ENCODE measurements around the gene ARHGAP1. TPM values are rescaled to one million over a fixed set of nuclear protein-coding genes. Genes with fewer than 3 reads are reported as not detected.
A peak's percentile ranks its signal among the peaks of the same experiment; 100 is the strongest.
"Not testable (repeated sequence)": the region's sequence is repeated elsewhere in the genome, so short reads cannot be mapped to it uniquely, and the experiment has no call there.

The ARHGAP1 gene
- polyA plus RNA-seq, 10 donors = 34.3 to 43.3 (median 37.0) TPM

DNA sequence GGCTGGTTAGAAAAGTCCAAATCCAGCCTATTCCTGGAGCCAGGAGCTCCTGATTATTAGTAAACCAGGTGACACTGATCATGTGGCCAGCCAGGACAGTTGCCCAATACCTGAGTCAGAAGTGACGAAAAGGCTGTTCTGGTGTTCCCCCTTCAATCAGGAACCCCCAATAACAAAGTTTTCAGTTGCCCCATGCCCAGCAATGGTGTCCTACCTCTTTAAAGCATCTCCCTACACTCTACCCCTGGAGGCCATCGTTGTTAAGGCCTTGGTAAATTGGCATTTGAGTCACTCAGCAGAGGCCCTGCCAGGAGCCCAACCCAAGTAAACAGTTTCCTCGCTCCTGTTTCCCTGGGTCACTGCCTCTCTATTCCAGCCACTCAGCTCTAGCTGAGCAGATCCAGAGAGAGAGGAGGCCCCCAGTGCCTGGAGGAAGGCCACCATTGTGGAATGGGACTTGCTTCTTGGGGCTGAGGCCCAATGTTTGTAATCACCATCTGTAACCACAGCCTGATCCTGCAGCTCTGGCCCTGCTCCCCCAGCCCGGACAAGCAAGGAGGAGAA is 25.0 kb downstream of the ARHGAP1 start:
- peak in 2 of 3 donors; percentile 22 to 62 for DNase-seq

GRCh38 chr11:46674463-46675287 is 25.7 kb downstream of the ARHGAP1 start:
- peak; percentile 36 to 74 (median 52) for DNase-seq

DNA sequence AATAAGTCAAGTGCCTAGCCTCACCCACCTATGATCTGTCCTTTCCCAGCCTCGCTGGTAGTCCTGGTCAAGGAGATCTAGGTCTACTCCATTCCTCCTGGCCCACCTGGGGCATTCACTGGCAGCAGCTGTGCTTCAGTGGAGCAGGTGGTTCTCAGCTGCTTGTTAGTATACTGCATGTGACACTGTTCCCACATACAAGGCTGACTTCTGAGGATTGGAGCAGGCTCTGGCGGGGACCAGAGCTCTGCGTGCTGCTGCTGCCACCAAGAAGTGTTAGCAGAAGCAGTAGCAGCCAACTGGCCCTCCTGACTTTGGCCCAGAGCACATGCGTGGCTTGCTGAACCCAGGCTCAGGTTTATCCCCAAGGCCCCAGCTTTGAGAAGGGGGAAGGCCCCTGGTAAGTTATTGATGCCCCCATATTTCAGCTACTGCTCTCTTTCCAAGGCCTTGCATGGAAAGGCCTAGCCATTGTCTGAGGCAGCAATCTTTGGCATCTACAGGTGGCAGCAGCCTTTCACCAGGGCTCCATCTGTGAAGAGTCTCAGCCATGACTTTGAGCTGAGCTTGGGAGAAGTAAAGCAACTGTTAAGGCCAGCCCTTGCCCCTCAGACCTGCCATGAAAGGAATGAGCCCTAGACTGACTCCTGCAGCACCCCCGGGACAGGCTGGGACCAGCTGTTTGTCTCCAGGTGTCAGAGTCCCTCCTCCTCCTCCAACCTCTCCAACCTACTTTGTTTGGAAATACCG is 26.5 kb downstream of the ARHGAP1 start:
- DNase-seq = no peak

DNA sequence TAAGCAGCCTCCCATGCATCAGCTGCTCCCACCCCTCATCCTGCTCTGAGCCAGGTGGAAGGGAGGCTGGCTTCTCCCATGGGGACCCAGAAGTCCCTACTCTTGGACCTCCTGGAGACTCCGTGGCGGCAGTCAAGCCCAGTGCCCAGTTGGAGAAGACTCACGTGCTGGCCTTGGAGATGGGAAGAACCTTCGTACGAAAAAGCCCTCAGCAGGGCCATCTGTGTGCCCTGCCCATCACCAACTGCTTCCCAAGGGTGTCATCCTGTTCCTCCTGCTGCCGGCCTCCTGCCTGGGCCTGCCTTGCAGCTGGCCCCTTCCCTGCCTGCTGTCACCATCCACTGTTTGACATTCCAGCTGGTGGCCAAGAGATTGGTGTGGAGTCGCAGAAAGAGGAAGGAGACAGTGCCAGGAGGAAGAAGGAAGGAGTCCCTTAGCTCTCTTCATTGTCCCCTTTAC is 28.0 kb downstream of the ARHGAP1 start:
- DNase-seq = no peak

GRCh38 chr11:46671958-46672315 is 28.5 kb downstream of the ARHGAP1 start:
- no peak for DNase-seq

- DNase-seq = not testable (repeated sequence)
These were observed 29.9 kb downstream of the ARHGAP1 start for GRCh38 chr11:46670521-46670920.

- DNase-seq = no peak
These were observed 30.7 kb downstream of the ARHGAP1 start for GRCh38 chr11:46669711-46670139.

GRCh38 chr11:46668480-46669085 is 31.8 kb downstream of the ARHGAP1 start:
- no peak for DNase-seq

DNA sequence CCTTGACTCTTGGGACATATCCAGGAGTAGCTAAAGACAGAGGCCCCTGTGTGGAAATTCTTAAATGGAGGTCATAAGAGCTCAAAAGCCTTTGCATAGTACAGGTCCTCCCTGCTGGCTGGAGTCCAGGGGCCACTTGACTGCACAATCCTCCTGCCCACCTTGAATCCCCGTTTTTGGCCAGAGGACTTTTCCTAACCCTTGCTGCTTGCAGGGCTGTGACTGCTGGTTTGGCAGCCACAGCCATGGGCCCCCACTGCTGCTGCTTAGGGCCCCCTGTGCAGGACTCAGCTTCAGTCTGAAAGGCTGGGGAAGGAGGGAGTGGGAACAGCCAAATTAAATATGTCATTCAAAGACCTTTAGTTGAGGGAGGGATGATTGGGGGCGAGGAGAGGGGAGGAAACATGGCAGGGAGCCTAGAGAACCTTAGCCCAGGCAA is 33.4 kb downstream of the ARHGAP1 start:
- peak in 1 of 3 donors; percentile 38 for DNase-seq

DNA sequence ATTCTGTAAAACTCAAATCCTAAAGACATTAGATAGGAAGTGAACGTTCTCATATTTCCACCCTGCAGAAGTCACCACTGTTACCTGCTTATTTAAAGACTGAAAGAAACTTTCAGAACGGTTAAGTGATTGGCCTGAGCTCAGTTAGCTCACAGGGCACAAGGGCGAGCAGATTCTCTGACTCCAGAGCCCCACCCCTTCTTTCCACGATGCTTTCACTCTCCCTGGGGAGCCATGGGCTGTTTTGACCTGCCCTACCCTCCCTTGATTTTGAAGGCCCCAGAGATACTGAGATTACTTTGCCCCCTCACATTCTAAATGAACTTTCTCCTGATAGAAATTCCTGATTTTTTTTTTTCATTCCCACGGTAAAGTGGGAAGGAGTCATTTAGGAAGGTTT is 33.9 kb downstream of the ARHGAP1 start:
- peak in 1 of 3 donors; percentile 44 for DNase-seq

DNA sequence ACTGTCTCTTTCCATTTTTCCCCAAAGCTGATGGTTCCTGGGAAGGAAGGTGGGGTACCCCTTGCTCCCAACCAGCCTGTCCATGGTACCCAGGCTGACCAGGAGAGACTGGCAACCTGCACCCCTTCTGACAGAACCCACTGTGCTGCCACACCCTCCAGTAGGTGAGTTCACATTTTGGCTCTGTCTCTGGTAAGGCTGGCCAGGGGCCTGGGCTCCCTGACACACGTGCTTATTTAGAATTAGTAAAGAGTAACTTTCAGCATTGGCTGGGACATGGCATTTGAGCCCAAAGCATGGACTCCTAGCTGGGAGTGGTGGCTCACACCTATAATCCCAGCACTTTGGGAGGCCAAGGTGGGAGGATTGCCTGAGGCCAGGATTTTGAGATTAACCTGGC is 35.1 kb downstream of the ARHGAP1 start:
- no peak for DNase-seq

DNA sequence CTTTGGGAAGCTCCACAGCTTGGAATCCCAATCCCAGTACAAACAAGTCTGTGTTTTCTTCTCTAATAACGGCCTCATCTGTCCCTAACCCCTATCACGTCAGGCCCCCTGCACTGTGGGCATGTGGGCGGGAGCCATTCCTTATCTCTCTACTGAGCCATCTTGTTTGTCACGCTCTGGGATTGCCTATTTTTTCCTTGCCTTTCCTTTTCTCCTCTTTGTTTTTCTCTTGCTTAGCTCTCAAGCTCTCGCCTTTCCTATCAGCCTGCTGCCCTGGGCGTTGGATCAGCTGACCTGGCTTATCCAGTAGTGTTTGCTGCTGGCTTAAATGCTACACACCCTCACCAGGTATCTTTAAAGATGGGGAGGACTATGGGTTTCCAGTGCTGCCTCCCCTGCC is 35.8 kb downstream of the ARHGAP1 start:
- no peak for DNase-seq

GRCh38 chr11:46663277-46663940 is 37.0 kb downstream of the ARHGAP1 start:
- DNase-seq = no peak

- DNase-seq = no peak
These were observed 38.1 kb downstream of the ARHGAP1 start for GRCh38 chr11:46662366-46662765.

GRCh38 chr11:46661836-46662235 is 38.6 kb downstream of the ARHGAP1 start:
- DNase-seq = no peak

DNA sequence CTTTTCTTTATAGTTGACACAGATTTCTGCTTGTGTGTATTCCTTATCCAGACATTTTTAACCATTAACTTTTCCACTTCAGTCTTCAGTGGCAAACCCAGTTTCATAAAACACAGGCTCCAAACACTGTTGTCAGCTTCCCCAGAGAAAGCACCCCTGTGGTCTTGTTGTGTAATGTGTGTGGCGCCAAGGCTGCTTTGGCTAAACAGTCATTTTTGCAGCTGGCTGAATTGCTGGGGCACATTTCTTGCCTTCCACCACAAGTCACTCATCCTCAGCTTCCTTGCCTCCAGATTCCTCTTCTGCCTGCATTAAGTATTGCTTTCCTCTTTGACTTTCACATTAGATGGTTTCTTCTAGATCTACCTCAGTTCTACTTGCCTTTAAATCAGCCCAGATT is 40.5 kb downstream of the ARHGAP1 start:
- no peak for DNase-seq

GRCh38 chr11:46658259-46658658 is 42.2 kb downstream of the ARHGAP1 start:
- no peak for DNase-seq

GRCh38 chr11:46657186-46657585 is 43.2 kb downstream of the ARHGAP1 start:
- no peak for DNase-seq

DNA sequence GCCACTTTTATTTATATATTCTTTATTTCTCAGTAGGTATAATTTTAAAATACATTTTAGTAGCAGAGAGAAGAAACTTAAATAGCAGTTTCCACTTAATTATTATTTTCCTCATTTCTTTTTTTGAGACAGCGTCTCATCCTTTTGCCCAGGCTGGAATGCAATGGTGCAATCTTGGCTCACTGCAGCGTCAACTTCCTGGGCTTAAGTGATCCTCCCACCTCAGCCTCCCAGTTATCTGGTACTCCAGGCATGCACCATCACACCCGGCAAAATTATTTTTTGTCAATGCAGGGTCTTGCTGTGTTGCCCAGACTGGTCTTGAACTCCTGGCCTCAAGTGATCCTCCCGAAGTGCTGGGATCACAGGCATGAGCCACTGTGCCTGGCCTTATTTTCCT is 44.8 kb downstream of the ARHGAP1 start:
- DNase-seq = no peak

DNA sequence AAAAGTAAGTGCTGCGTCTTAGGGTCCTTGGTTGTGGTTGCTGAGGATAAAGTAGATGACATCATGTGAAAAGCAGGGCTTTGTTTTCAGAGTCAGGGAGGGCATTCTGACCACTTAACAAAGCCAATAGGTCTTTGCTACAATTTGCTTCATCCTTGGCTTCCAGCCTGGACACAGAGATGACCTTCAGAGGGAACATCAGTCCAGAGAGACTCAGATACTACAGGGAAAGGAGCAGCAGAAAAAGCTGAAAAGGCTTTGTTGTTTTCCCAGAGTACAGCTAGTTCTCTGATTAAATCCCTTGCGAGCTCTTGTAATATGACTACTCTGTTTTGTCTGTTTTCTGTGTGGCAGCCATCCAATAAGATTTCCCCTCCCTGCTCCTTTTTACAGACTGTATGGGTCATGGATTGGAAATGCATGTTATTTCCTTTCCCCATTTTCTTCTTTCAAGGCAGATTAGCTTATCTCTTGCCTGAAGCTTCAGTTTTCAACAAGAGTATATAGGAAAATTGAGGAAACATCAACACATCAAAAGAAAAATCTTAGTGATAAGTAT is 51.2 kb downstream of the ARHGAP1 start:
- DNase-seq = peak; percentile 63 to 92 (median 84)

DNA sequence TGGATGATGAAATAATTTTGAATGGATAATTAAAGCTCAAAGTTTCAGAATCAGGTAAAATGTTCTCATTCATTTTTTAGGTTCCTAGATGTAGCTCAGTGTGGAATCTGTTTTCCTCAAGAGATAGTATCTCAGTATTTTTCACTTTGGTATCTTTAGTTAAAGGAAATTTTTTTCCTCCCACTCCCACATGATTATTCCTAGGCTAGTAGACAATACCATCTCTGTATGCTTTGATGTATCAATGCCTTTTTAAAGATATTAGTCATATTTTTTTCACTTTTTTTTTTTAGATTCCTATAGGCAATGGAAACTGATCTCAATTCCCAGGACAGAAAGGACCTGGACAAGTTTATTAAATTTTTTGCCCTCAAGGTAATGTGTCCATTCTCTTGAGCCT is 56.4 kb downstream of the ARHGAP1 start:
- DNase-seq = no peak
